H1 (cell line): ENCODE measurements around the gene UBE3C. TPM values are rescaled to one million over a fixed set of nuclear protein-coding genes. Genes with fewer than 3 reads are reported as not detected.

Experiments used
- BRCA1 ChIP-seq: IDR thresholded peaks from 2 replicates; pipeline ENCODE4 v1.6.1; 2012; ENCODE audit warnings: low read depth, low read length, improper control_type of control experiment
- CTBP2 ChIP-seq: IDR thresholded peaks from 2 replicates; pipeline ENCODE4 v1.7.0; 2011; ENCODE audit warnings: borderline replicate concordance, mild to moderate bottlenecking, moderate library complexity, mixed read lengths, low read length; ENCODE audit not compliant: insufficient read depth, insufficient read length
- JUND ChIP-seq: IDR thresholded peaks from 2 replicates; pipeline ENCODE4 v1.6.1; 2011; ENCODE audit warnings: mild to moderate bottlenecking, improper control_type of control experiment, low read length
- RNF2 ChIP-seq: fragments of 200-900, 300-1000 bp; sonication (generic); IDR thresholded peaks from 2 replicates; pipeline ENCODE4 v1.7.1; 2016; ENCODE audit warnings: borderline replicate concordance, low read depth, mild to moderate bottlenecking, antibody characterized with exemption, low read length; ENCODE audit not compliant: poor library complexity, severe bottlenecking; ENCODE audit errors: missing control alignments
- SP4 ChIP-seq: IDR thresholded peaks from 2 replicates; pipeline ENCODE4 v1.6.1; 2012; ENCODE audit warnings: low read length, inconsistent platforms
- polyA plus RNA-seq, 7 experiments: library from polyadenylated mRNA; depleted of rRNA in 3 of 7; stranded (reverse) in 5 of 7; unstranded in 2 of 7; fragments of >200 nt in 5 of 7; fragments of 200-250 nt in 2 of 7; gene quantifications; 1 replicate in 5 of 7; 2 replicates in 1 of 7; 4 replicates in 1 of 7; pipeline versions ENCODE4 v1.2.1 to v1.2.3, GENCODE V29; 2011 to 2013; ENCODE audit warnings: missing spikeins in 2 of 7, mixed read lengths in 2 of 7
- total RNA-seq: library from RNA; stranded (reverse); fragmentation: NEBNext Ultra II Directional; extraction: Animal tissue kit (Norgen Biotek cat#: 25700); gene quantifications from 2 replicates; pipeline ENCODE4 v1.2.1, GENCODE V29; 2021

The UBE3C gene
- total and polyA plus RNA-seq, 2 of the 8 experiments (the other 6 are each of a cell fraction or from before 2014, with no cell fraction given) = 32.0 to 54.1 TPM

DNA sequence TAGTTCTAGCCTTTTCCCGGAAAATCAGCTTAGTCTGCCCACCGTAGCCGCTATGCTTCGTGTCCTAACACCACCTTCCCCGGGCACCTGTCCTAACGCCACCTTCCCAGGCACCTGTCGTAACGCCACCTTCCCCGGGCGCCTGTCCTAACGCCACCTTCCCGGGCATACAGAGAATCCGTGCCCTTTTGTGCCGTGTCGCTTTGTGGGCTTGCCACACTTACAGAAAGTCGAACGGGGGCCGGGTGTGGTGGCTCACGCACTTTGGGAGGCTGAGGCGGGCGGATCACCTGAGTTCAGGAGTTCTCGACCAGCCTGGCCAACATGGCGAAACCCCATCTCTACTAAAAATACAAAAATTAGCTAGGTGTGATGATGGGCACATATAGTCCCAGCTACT, 124.4 kb downstream of the UBE3C start (continued):
- no peak for TF ChIP-seq CTBP2
- no peak for TF ChIP-seq RNF2
- no peak for TF ChIP-seq SP4
- no peak for TF ChIP-seq JUND
- TF ChIP-seq BRCA1 = no peak
